Cortex of kidney (tissue), 1 donor: ENCODE results near the gene SF3B4.

Source experiments
- DNase-seq: peaks from one replicate; lab custom pipeline; 2025; lab: John Stamatoyannopoulos, UW

The SF3B4 gene

DNA sequence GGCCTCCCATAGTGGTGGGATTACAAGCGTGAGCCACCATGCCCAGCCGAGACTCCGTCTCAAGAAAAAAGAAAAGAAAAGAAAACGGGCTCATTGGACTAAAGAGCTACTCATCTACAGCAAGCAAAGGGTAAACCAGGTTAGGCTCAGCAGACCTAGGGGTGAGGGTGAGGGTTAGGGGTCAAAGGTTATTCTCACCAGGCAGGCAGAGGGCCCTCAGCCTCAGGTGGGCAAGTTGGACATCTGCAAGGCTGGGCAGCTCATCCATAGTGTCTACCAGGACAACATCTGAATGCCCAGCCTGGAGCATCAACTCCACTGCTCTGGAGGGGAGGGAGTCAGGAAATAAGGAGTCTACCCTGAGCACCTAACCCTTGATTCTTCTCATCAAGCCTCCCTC, 5.6 kb upstream of the SF3B4 start:
- no peak for DNase-seq

DNA sequence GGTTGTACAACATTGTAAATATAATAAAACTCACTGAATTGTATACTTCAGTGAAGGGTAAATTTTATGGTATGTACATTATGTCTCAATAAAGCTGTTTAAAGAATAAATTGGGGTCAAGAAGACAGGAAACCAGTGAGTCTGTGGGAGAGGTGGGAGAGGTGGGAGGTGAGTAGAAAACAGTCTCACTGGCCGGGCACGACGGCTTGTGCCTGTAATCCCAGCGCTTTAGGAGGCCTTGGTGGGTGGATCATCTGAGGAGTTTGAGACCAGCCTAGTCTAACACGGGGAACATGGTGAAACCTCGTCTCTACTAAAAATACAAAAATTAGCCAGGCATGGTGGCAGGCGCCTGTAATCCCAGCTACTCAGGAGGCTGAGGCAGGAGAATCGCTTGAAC, 4.9 kb upstream of the SF3B4 start:
- no peak for DNase-seq

DNA sequence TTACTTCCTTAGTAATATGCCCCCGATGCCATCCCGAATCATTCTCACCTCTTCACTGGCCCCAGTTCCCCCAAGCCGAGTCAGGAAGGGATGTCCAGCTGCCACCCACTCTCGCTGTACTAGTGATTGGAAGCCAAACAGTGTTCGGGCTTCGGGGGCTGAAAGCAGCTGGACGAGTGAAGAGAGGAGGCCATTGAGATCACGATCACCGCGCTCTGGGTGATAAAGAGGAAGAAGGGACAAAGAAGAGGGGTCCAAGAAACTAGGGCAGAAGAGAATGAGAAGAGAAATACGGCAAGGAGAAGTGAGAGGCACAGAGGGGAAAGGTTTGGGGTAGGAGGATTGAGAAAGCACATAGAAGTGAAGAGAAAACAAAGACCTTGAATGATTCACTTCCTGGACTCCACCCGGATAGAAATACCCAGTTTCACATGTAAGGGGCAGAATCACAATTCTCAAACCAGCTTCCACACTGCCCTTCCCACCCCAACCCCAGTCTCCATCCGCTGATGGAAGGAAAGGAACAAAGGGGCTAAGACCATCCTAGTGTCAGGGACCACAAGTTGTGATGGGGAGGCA, 3.7 kb upstream of the SF3B4 start:
- no peak for DNase-seq

DNA sequence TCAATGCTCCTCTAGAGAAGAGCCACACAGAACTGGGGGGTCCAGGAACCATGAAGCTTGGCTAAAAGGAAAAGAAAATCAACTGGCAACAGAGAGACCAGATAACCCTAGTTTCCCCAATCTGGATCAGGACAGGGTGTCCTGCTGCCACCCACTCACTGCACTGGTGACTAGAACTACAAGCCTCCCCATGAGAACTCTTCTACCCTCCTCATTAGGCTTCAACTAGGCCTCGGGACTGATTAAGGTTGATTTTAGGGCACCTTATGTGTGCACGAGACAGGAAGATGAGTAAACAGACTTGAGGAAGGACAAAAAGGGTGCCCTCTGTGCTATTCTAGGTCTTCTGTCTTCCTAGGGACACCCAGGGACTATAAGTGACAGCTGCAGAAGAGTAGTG, 2.3 kb upstream of the SF3B4 start:
- DNase-seq, result no peak

DNA sequence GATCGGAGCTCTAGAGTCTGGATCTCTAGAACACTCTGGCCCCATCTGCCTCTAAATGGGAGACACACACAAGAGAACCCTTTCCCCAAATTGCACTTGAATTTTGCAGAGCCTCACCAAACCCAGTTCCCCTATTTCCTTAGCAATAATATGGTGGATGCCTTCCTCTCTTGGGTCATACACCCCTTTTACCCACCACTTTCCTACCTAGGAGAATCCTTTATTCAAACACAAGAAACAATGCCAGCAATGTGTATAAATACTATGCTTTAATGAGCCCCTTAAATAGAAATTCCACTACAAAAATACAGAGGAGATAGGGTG, 760 bp upstream of the SF3B4 start:
- no peak for DNase-seq

DNA sequence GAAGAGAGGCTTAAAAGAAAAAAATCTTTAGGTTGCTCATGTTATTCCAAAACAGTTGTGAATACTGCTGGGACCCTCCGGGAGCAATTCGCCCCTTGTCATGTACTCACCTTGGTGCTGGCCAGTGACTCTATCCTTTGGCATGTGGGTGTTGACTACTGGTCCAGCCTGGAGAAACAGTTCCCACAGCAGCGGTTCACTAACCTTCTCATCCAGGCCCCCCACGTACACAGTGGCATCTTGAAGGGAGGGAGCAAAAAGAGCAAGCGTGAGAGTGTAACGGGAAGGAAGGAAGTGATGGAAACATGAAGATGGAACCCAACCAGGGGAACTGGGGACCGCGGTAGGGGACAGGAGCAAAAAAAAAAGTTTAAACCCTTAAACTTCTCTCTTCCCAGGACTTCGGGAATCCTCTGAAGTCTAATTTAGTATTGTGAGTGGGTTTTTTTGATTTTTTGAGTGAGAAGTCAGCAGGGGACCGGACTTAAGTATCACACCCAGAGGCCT, 494 bp downstream of the SF3B4 start:
- DNase-seq, result no peak

DNA sequence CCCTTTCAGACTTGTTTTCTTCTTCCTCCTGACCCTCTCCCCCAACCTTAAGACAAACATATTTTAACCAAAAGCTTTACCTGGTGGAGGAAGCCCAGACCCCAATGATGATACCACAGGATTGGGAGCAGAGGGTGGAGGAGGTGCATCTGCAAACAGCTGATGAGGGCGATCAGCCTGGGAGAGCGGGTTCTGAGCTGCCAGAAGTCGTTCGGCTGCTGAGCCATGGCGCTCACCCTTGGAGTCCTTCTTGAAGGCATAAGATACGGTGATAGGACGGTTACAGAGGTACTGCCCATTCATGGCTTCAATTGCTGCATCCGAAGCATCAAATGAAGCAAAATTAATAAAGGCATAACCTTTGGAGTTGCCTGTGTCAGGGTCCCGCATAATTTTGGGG, 1.3 kb downstream of the SF3B4 start:
- no peak for DNase-seq

DNA sequence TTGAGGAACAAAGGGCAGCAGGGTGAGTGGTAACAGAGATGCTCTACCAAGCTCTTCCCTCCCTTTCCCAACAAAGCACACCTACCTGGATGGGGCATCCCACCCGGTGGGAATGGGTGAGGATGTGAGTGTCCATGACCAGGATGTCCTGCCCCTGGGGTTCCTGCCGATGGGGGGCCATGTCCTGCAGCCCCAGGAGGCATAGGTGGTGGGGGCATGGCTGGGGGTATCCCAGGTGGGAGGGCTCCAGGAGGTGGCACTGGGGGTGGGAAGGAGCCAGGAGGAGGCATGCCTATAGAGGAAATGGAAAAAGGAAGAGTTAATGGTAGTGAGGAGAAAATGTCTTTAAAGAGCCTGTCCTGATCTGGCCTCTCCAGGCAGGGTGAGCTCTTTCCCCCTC, 1.9 kb downstream of the SF3B4 start:
- no peak for DNase-seq

DNA sequence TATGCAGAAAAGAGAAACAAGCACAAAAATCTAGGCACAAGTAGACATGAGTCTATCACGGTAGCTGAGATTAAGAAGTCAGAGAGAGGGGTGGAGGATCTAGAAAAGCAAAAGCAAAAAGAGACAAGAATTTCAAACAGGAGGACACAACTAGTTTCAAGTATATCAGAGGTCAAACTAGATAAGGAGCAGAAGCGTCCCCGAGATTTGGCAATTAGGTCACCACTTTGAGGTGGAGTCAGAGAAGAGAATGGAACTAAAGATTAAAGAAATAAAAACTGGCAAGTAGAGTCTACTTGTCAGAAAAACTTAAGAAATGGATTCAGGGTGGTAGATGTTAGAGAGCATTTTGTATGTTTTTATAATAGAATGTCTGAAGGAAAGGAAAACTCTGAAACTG, 2.3 kb downstream of the SF3B4 start:
- DNase-seq, result no peak

DNA sequence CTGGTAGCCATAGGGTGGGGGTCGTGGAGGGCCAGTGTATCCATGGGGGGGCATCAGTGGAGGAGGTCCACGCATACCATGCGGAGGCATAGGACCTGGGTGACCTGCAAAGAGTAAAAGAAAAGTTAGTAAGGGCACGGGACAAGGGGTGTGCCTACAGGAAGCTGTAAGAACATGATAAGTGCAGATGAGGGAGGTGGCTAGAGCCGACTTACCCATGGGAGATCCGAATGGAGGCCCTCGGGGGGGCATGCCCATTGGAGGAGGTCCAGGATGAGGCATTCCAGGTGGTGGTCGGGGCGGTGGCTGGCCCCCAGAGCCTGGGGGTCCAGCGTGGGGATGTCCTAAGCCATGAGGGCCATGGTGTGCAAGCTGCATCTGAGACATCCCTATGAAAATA, 4.0 kb downstream of the SF3B4 start:
- no peak for DNase-seq

DNA sequence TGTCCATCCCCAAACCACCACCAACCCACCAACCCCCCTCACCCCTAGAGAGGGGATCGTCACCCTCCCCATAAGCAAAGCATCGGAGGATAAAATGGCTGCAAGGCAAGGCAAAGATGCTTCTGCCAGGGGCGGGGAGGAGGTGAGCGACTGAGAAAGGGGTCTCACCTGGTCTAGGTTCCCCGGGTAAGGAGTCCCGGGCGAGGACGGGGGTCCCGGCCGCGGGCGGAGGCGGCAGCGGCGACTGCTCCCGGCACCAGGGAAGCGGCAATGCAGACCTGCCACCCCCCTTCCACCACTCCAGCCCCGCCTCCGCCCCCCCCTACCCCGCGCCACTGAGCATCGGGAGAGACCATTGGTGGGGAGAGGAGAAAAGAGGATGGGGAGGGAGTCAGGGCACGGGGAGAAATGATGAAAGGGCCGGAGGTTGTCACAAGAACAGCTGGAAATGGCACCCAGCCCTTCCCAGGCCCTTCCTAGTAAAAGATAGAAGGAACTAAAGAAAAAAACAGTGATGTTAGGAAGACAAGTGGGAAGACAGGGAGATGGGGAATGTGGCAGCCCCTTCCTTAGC, 9.9 kb downstream of the SF3B4 start, which contains the start of gene SV2A:
TSS of gene SV2A (minus strand) at position 274 of the 574 bp plus-strand sequence. CDS start 4,004 bp downstream, outside the sequence.
- no peak for DNase-seq

DNA sequence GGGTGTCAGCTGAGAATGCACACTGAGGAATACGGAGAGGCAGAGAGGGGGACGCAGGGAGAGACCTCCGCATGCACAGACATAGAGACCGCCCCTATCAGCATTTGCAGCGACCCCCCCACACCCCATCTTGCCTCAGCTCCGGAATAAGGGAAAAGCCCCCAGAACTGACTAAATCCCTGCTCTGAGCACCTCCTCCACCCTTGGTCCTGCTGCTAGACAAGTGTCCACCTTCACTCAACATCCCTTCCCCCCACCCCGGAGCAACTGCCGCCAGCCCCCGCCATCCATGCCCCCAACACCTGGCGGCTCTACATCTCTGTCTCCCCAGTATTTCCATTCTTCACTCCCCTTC, 10.7 kb downstream of the SF3B4 start:
- DNase-seq, result no peak

DNA sequence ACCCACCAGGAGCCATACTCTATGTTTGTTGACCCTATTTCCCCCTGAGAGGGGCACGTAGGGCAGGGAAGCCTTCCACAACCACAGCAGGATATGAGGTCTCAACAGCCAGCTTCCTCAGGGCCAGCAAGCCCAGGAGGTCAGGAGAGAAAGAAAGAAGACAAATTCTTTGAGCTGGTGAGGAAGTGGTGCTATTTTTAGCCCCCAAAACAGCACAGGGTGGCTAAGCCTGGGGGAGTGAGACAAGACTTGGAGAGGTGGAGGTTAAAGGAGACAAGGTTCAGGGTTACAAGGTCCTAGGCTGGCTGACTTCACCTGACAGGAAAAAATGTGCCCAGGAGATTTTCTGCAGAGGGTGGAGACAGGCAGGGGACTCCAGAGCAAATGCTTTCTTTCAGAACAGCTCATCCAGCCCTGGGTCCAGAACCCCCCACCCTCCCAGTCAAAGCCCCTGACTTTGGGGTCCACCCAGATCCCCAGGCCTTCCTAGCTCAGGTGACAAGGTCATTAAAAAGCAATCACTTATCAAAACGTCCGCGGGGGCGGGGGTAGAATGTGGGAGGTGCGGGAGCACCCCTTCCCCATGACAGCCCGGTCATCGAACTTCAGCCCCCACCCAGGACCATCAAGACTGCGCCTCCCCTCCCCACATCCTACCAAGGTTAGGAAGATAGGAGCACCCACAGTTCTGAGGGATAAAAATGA, 11.3 kb downstream of the SF3B4 start:
- no peak for DNase-seq

DNA sequence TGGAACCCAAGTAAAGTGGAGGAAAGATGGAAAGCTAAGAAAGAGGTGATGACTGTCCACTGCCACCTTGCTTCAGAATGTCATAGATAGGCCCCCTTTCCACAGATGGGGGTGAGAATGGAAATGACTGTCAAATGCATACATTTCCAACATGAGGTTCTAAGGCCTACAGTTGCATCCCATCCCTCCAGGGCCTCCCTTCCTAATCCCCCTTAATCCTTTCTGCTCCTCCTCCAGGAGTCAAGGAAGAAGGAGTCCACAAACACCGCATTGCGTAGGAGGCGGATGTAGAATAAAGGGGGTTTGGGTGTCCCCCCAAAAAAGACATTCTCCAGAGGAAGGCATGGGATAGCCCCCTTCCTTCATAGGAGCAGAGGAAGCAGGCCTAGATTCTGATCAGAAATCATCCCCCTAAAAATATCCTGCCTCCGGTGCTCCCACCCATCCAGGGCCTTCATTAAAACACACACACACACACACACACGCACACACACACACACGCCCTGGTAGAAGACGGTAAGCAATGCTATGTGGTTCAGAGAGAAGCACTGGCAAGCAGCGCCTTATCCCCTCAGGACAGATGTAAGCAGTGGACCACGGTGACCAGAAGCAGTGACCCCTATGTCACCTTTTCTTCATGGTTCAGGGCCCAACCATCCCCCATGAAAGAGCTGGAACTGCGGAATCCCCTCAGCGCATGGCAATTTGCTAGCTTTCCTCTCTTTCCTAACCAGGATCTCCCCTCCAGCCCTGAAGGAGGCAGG, 12.0 kb downstream of the SF3B4 start:
- no peak for DNase-seq

DNA sequence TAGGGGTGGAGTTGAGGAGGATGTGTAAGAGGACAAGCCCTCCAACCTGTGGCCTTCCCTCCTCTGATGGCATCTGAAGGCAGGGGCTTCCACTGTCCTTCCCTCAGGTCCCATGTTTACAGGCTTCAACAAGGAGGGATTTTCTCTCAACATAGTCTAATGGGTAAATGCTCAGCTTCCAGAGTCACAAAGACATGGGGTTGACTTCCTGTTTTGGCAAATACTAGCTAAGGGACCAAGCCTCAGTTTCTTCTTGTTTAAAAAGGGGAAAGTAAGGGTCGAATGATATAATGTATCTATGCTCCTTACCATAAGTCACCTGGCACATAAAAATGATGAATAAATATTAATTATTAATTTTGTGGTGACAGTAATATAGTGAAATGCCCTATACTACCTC, 13.1 kb downstream of the SF3B4 start:
- DNase-seq, result no peak

DNA sequence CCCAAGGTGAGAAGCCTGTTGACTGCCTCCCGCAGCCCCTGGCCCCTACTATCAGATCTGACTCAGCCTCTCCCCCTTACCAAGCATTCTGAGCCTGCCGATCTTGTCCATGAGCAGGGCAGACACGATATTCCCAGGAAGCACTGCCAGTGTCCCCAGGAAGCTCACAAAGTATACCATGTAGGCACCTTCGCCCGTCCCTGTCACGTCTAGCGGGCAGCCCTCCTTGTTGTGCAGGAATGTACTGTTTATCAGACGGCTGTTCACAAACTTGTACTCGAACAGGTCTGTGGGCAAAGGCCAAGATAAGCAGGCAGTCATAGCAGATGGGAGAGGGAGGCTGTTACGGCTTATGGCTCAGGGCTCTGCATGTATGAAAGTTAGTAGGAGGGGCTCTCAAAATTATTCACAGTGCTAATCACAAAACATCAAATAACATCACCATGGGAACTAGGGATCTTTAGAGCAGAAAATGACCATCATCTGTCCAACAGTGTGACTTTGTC, 21.0 kb downstream of the SF3B4 start:
- DNase-seq, result no peak

DNA sequence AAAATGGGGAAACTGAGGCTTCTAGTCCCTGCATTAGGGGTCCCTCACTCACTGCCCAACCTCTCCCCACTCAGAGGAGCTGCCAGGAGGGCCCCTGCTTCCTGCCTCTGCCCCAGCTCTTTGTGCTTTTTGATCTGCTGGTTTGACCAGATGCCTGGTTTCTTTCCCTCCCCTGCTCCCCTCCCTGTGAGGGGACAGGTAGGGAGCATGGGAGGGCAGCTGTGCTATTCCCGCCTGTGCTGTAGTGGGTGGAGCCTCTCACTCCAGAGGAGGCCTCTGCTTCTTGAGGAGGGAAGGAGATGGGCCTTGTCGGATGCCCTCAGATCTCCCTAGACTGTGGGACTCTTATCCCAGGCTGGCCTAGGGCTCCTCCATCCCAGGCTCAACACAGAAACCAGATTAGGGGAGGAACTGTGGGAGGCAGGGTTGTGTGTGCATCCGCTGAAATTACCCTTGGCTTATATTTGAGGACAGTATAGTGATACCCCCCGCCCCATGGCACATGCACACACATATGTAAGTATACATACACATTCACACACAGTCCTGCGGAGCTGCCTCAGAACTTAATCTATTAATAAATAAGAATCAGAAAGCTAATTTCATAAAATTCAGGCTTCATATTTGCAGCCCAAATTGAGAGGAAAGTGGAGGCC, 23.6 kb downstream of the SF3B4 start:
- DNase-seq, result no peak

DNA sequence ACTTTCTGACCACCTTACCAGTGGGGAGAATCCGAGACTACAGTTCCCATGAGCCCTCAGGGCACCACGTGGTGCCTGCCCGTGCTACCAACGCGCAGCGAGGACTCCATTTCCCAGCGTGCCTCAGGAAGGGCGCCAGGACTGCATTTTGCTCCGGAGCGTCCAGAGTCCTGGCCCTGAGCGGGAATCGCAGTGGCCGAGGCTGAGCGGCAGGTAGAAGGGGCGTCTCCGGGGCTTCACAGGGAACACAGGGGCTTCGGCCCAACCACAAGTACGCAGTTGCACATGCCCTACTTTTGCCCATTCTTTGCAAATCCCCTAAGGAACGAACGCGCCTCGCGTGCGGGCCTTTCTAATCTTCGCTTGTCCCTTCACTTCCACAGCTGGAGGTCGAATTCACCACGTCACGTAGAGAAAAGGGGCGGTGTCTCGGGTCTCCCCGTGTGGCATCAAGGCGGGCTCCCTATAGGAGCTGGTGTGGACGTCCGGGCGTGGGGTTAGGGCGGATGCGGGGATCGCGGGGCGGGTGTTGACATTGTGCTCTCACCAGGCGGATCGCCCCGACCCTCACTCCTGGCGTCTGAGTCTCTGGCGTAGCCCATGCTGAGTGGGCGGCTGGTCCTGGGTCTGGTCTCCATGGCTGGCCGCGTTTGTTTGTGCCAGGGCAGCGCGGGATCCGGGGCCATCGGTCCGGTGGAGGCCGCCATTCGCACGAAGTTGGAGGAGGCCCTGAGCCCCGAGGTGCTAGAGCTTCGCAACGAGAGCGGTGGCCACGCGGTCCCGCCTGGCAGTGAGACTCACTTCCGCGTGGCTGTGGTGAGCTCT, 27.9 kb downstream of the SF3B4 start, which contains the start of gene BOLA1:
TSS of gene BOLA1 (plus strand) at position 109 of the 825 bp plus-strand sequence. CDS start at position 601, 492 bp downstream.
- peak; percentile 46 for DNase-seq

DNA sequence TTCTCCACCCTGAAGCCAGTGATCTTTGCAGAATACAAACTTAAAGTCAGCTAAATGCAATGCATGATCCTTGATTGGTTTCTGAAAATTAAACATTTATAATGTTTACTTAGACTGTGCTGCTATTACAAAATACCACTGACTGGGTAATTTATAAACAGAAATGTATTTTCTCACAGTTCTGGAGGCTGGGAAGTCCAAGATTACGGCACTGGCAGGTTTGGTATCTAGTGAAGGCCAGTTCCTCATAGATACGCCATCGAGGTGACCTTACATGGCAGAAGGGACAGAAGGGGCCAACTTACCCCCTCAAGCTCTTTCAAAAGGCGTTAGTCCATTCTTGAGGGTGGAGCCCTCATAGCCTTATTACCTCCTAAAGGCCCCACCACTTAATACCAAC, 31.0 kb downstream of the SF3B4 start:
- no peak for DNase-seq

DNA sequence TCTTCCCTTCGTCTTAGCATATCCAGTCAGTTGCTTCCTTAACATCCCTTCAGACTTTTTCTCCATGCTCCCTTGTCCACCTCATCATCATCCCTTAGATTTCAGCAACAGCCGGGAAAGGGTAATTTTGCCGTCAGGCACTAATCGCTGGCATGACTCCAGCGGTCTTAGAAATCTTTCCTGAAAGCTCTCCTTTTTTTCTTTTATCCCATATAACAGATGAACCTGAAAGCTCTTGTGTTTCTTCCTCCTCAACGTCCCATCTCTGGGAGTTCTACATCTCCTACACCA, 38.7 kb downstream of the SF3B4 start:
- DNase-seq, result no peak

DNA sequence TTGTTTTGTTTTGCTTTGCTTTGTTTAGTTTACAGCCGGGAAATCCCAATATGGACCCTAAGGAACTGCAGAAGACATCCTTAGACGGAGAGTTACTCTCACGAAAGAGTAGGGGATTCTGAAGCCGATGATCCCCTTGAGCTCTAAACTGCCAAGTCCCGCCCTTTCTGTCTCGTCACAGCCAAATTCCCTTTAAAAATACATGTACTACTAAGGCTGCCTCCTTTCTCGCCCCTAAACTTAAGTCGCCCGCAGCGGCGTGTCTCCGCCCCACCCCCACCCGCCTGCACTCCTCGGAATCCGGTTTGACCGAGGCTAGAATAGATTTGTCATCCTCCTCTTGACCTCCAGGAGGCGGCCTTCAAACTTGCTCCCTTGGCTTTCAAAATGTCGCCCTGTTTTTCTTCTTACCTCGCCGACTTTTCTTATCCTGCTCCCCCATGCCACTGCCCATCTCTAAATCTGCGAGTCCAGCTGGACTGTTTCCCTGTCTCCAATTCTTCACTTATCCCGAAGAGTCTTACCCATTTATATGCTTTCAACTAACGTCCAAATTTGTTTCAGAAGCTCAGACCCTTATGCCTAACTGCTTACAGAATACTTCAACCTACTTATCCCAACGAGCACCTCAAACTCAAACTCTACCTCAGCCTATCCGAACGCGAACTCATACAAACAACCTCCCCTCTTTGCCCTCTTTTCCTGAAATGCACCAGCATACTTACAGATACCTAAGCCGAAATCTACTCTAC, 39.2 kb downstream of the SF3B4 start:
- DNase-seq, result no peak
